ENCODE results near the gene RPS25. TPM values are rescaled to one million over a fixed set of nuclear protein-coding genes. Genes with fewer than 3 reads are reported as not detected.
"Not testable (repeated sequence)": the region's sequence is repeated elsewhere in the genome, so short reads cannot be mapped to it uniquely, and the experiment has no call there.

Gene RPS25
- total RNA-seq, 6 donors from 2014 or later, result 253 to 1,288 (median 830) TPM

GRCh38 chr11:119041821-119042514 lies 23.8 kb upstream of the RPS25 start:
- Histone ChIP-seq H3K27me3 (no peaks in the 10 kb centered on the region), H3K9me3 (no peaks in the 10 kb centered on the region), H3K4me1 (no peaks in the 10 kb centered on the region), H3K27ac (no peak overlapping the region), H3K36me3 (peaks cover 6 to 29% (median 22%) of the 10 kb centered on the region in 4 donors), H3K4me3 (no peak overlapping the region)
- 84 to 94% methylated on average over 4 of the region's 4 CpGs for WGBS, 2 donors
- TF ChIP-seq CTCF (IDR thresholded peaks at IDR 0.05) (no peak), POLR2AphosphoS5 (IDR thresholded peaks at IDR 0.05) (no peak), EP300 (IDR thresholded peaks at IDR 0.05) (no peak), POLR2A (IDR thresholded peaks at IDR 0.05) (no peak)
- no peak for ATAC-seq (ENCODE audit: low FRiP score in 2 of 2)
- no peak for DNase-seq

- H3K36me3 ChIP-seq; H3K9me3 ChIP-seq; H3K27me3 ChIP-seq; H3K27ac ChIP-seq; H3K4me1 ChIP-seq; DNase-seq; ATAC-seq (ENCODE audit: low FRiP score in 2 of 2); H3K4me3 ChIP-seq: not testable (repeated sequence)
- 28 to 48% methylated on average over 11 of the region's 11 CpGs for WGBS, 2 donors
These were observed 21.3 kb upstream of the RPS25 start for GRCh38 chr11:119039471-119039870.

GRCh38 chr11:119038884-119039283 lies 20.7 kb upstream of the RPS25 start:
- Histone ChIP-seq H3K9me3 (no peaks in the 10 kb centered on the region), H3K27ac (no peak overlapping the region), H3K4me3 (no peak overlapping the region), H3K27me3 (no peaks in the 10 kb centered on the region), H3K4me1 (no peaks in the 10 kb centered on the region), H3K36me3 (no peaks in the 10 kb centered on the region)
- TF ChIP-seq POLR2A (IDR thresholded peaks at IDR 0.05), result no peak
- no peak for TF ChIP-seq POLR2AphosphoS5 (IDR thresholded peaks at IDR 0.05)
- TF ChIP-seq EP300 (IDR thresholded peaks at IDR 0.05), result no peak
- TF ChIP-seq CTCF (IDR thresholded peaks at IDR 0.05), result no peak
- DNase-seq (no peak), ATAC-seq (ENCODE audit: low FRiP score in 2 of 2) (no peak)
- 83 to 90% methylated on average over 5 of the region's 5 CpGs for WGBS, 2 donors

GRCh38 chr11:119034813-119035212 lies 16.7 kb upstream of the RPS25 start:
- Histone ChIP-seq H3K4me3 (no peak overlapping the region), H3K36me3 (no peaks in the 10 kb centered on the region), H3K4me1 (peaks cover 4 to 13% (median 8%) of the 10 kb centered on the region in 4 donors), H3K9me3 (no peaks in the 10 kb centered on the region), H3K27me3 (no peaks in the 10 kb centered on the region), H3K27ac (no peak overlapping the region)
- ATAC-seq (ENCODE audit: low FRiP score in 2 of 2), result no peak
- TF ChIP-seq POLR2A (IDR thresholded peaks at IDR 0.05) (no peak), CTCF (IDR thresholded peaks at IDR 0.05) (no peak), EP300 (IDR thresholded peaks at IDR 0.05) (no peak), POLR2AphosphoS5 (IDR thresholded peaks at IDR 0.05) (no peak)
- 82 to 84% methylated on average over 3 of the region's 3 CpGs for WGBS, 2 donors
- DNase-seq, result no peak

GRCh38 chr11:119033421-119033820 lies 15.3 kb upstream of the RPS25 start:
- peaks cover 17 to 25% (median 19%) of the 10 kb centered on the region in 4 donors for H3K4me1 ChIP-seq
- DNase-seq; H3K9me3 ChIP-seq; H3K36me3 ChIP-seq; H3K27me3 ChIP-seq; H3K4me3 ChIP-seq; ATAC-seq (ENCODE audit: low FRiP score in 2 of 2); H3K27ac ChIP-seq: not testable (repeated sequence)
- 77 to 86% methylated on average over 10 of the region's 10 CpGs for WGBS, 2 donors

GRCh38 chr11:119031912-119032280 lies 13.8 kb upstream of the RPS25 start:
- Histone ChIP-seq H3K4me3 (no peak overlapping the region), H3K4me1 (peaks cover 17 to 25% (median 21%) of the 10 kb centered on the region in 4 donors), H3K36me3 (peaks cover 0 to 12% (median 2%) of the 10 kb centered on the region in 4 donors), H3K27me3 (no peaks in the 10 kb centered on the region), H3K27ac (no peak overlapping the region), H3K9me3 (no peaks in the 10 kb centered on the region)
- no peak for TF ChIP-seq EP300 (IDR thresholded peaks at IDR 0.05)
- TF ChIP-seq POLR2AphosphoS5 (IDR thresholded peaks at IDR 0.05), result no peak
- TF ChIP-seq CTCF (IDR thresholded peaks at IDR 0.05), result no peak
- TF ChIP-seq POLR2A (IDR thresholded peaks at IDR 0.05), result no peak
- WGBS, 2 donors, result 73 to 89% methylated on average over 9 of the region's 9 CpGs
- ATAC-seq (ENCODE audit: low FRiP score in 2 of 2) (no peak), DNase-seq (no peak)
